ENCODE results near the gene OR3A2. TPM values are rescaled to one million over a fixed set of nuclear protein-coding genes. Genes with fewer than 3 reads are reported as not detected.
"Not testable (repeated sequence)": the region's sequence is repeated elsewhere in the genome, so short reads cannot be mapped to it uniquely, and the experiment has no call there.

Gene OR3A2
- not detected for total RNA-seq

DNA sequence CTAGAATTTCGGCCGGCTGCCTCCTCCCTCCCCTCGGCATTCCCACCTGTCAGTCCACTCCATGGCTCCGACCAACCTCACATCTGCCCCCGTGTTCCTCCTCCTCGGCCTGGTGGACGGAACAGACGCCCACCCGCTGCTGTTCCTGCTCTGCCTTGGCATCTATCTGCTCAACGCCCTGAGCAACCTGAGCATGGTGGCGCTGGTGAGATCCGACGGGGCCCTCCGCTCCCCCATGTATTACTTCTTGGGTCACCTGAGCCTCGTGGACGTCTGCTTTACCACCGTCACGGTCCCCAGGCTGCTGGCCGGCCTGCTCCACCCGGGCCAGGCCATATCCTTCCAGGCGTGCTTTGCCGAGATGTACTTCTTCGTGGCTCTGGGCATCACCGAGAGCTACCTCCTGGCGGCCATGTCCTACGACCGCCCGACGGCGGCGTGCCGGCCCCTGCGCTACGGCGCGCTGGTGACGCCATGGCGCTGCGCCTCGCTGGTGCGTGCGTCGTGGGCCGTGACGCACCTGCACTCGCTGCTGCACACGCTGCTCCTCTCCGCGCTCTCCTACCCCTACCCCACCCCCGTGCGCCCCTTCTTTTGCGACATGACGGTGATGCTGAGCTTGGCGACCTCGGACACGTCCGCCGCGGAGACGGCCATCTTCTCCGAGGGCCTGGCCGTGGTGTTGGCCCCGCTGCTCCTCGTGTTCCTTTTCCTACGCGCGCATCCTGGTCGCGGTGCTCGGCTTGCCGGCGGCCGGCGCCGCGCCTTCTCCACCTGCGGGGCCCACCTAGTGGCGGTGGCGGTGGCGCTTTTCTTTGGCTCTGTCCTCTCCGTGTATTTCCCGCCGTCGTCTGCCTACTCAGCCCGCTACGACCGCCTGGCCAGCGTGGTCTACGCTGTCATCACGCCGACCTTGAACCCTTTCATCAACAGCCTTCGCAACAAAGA is at the start of gene OR3A2:
OR3A2 (minus strand) TSS at position 440 of the 948 bp plus-strand sequence.
- Histone ChIP-seq H3K4me3 (replicated peaks in 1 of 3) (no peak within 1 kb of the TSS), H3K27me3 (no peaks in the 10 kb centered on the region), H3K36me3 (no peaks in the 10 kb centered on the region), H3K27ac (no peak within 1 kb of the TSS), H3K4me1 (no peaks in the 10 kb centered on the region), H3K9me3 (no peaks in the 10 kb centered on the region)
- no peak for TF ChIP-seq POLR2A (IDR thresholded peaks at IDR 0.05)
- TF ChIP-seq, protein P1, sequence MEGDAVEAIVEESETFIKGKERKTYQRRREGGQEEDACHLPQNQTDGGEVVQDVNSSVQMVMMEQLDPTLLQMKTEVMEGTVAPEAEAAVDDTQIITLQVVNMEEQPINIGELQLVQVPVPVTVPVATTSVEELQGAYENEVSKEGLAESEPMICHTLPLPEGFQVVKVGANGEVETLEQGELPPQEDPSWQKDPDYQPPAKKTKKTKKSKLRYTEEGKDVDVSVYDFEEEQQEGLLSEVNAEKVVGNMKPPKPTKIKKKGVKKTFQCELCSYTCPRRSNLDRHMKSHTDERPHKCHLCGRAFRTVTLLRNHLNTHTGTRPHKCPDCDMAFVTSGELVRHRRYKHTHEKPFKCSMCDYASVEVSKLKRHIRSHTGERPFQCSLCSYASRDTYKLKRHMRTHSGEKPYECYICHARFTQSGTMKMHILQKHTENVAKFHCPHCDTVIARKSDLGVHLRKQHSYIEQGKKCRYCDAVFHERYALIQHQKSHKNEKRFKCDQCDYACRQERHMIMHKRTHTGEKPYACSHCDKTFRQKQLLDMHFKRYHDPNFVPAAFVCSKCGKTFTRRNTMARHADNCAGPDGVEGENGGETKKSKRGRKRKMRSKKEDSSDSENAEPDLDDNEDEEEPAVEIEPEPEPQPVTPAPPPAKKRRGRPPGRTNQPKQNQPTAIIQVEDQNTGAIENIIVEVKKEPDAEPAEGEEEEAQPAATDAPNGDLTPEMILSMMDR (IDR thresholded peaks at IDR 0.05) = no peak
- 28 to 37% methylated on average over 65 to 76 of the region's 92 CpGs for WGBS, 2 donors
- no peak for DNase-seq
- intact Hi-C loops (cut with DNase I) = no loop called here

- Histone ChIP-seq H3K27ac (no peak within 1 kb of the TSS), H3K36me3 (no peaks in the 10 kb centered on the region), H3K4me1 (no peaks in the 10 kb centered on the region), H3K4me3 (replicated peaks in 1 of 3) (no peak within 1 kb of the TSS), H3K27me3 (no peaks in the 10 kb centered on the region), H3K9me3 (no peaks in the 10 kb centered on the region)
- intact Hi-C loops (cut with DNase I) = no loop called here
- TF ChIP-seq, protein P1 (IDR thresholded peaks at IDR 0.05) = no peak
- TF ChIP-seq POLR2A (IDR thresholded peaks at IDR 0.05) = no peak
- WGBS, 2 donors = 77 to 80% methylated on average over 3 of the region's 3 CpGs
- DNase-seq = no peak
Measured at GRCh38 chr17:3433741-3434140, 47.6 kb upstream of the OR3A2 start, which contains the start of gene OR1E2. Gene OR1E2 (minus strand): TSS chr17:3433841. CDS start chr17:3433841, 0 bp downstream.

DNA sequence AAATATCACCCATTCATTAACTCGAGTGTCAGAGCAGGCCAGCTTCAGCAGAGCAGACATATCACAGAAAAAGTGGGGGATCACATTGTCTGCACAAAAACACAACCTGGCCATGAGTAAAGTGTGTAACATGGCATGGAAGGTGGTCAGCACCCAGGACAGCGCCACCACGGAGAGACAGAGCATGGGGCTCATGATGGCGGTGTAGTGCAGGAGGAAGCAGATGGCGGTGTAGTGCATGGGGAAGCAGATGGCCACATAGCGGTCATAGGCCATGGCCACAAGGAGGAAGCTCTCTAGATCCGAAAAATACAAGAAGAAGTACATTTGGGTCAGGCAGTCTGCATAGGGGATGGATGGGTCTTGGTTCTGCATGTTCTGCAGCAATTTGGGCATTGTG is 47.1 kb upstream of the OR3A2 start:
- H3K36me3 ChIP-seq; H3K4me3 ChIP-seq (replicated peaks in 1 of 3); H3K27ac ChIP-seq; H3K4me1 ChIP-seq; H3K9me3 ChIP-seq; H3K27me3 ChIP-seq; DNase-seq; intact Hi-C loops (cut with DNase I): not testable (repeated sequence)
- 29 to 36% methylated on average over 7 of the region's 7 CpGs for WGBS, 2 donors

GRCh38 chr17:3418222-3418621 is 32.1 kb upstream of the OR3A2 start:
- intact Hi-C loops (cut with DNase I) = no loop called here
- no peak for DNase-seq

GRCh38 chr17:3415610-3416009 is 29.5 kb upstream of the OR3A2 start:
- H3K9me3 ChIP-seq = no peaks in the 10 kb centered on the region
- H3K27ac ChIP-seq = no peak overlapping the region
- intact Hi-C loops (cut with DNase I) = no loop called here
- H3K36me3 ChIP-seq = no peaks in the 10 kb centered on the region
- no peak for TF ChIP-seq POLR2A (IDR thresholded peaks at IDR 0.05)
- TF ChIP-seq, protein P1 (IDR thresholded peaks at IDR 0.05) = no peak
- H3K4me3 ChIP-seq (replicated peaks in 1 of 3) = no peak overlapping the region
- WGBS, 2 donors = 40 to 47% methylated on average over 5 of the region's 5 CpGs
- no peaks in the 10 kb centered on the region for H3K4me1 ChIP-seq
- DNase-seq = no peak
- H3K27me3 ChIP-seq = no peaks in the 10 kb centered on the region

More at GRCh38 chr17:3418222-3418621, 32.1 kb upstream of the OR3A2 start:
- H3K4me3 ChIP-seq (replicated peaks in 1 of 3) = no peak overlapping the region
- no peaks in the 10 kb centered on the region for H3K9me3 ChIP-seq
- H3K4me1 ChIP-seq = no peaks in the 10 kb centered on the region
- H3K27me3 ChIP-seq = no peaks in the 10 kb centered on the region
- H3K36me3 ChIP-seq = no peaks in the 10 kb centered on the region
- no peak for TF ChIP-seq POLR2A (IDR thresholded peaks at IDR 0.05)
- TF ChIP-seq, protein P1 (IDR thresholded peaks at IDR 0.05) = no peak
- WGBS, 2 donors = 48 to 57% methylated on average over 2 of the region's 2 CpGs
- H3K27ac ChIP-seq = no peak overlapping the region

GRCh38 chr17:3412216-3412615 is 26.1 kb upstream of the OR3A2 start:
- H3K9me3 ChIP-seq; H3K4me3 ChIP-seq (replicated peaks in 1 of 3); H3K27ac ChIP-seq; H3K4me1 ChIP-seq; H3K27me3 ChIP-seq; DNase-seq; intact Hi-C loops (cut with DNase I); H3K36me3 ChIP-seq: not testable (repeated sequence)
- no CpG with 5 or more reads among the region's 16 CpGs for WGBS, 2 donors
